ENCODE data around the gene ZMYM1. TPM values are rescaled to one million over a fixed set of nuclear protein-coding genes. Genes with fewer than 3 reads are reported as not detected.
"Not testable (repeated sequence)": the region's sequence is repeated elsewhere in the genome, so short reads cannot be mapped to it uniquely, and the experiment has no call there.

Gene ZMYM1
- total RNA-seq, 4 donors from 2014 or later, result 25.9 to 56.0 (median 39.6) TPM

DNA sequence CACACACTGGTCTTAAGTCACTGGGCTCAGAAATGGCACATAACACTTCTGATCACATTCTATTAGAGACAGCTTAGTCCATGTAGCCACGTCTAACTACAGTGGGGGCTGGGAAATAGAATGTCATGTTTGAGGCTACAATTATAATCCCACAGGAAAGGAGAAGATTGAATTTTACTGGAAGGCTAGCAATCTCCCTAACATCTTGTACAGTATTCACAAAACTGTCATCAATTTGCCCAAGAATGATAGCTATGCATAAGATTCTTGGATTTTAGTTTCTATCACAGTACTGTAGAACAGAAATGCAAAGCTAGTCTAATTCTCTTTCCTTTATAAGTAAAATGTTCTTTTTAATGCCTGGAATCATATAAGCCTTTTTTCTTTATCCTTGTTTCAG lies 34.8 kb upstream of the ZMYM1 start:
- intact Hi-C loops (cut with DNase I; ENCODE audit: low total_unique reads), result no loop called here

DNA sequence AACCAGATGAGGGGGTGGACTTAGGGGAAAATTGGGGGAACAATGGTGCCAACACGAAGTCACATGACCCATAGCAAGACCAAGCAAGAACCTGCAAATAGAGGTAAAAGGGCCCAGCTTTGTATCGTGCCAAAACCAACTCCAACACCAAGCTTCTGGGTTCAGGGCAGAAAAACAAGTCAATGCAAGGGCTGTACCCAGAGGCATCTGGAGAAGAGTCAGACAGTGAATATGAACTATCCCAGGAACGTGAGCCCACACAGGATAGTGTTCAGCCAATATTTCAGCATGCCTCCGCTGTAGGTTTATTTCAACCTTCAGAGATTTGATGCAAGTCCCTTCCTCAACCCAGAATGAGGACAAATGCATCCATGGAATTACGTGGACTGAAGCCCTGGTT lies 32.5 kb upstream of the ZMYM1 start:
- H3K4me3 ChIP-seq, result no peak overlapping the region

More for the DNA sequence above, 34.8 kb upstream of the ZMYM1 start:
- Histone ChIP-seq H3K36me3 (no peaks in the 10 kb centered on the region), H3K4me3 (no peak overlapping the region), H3K4me1 (no peaks in the 10 kb centered on the region), H3K27ac (no peak overlapping the region), H3K9me3 (no peaks in the 10 kb centered on the region), H3K27me3 (no peaks in the 10 kb centered on the region)
- no peak for DNase-seq
- TF ChIP-seq, protein P1, sequence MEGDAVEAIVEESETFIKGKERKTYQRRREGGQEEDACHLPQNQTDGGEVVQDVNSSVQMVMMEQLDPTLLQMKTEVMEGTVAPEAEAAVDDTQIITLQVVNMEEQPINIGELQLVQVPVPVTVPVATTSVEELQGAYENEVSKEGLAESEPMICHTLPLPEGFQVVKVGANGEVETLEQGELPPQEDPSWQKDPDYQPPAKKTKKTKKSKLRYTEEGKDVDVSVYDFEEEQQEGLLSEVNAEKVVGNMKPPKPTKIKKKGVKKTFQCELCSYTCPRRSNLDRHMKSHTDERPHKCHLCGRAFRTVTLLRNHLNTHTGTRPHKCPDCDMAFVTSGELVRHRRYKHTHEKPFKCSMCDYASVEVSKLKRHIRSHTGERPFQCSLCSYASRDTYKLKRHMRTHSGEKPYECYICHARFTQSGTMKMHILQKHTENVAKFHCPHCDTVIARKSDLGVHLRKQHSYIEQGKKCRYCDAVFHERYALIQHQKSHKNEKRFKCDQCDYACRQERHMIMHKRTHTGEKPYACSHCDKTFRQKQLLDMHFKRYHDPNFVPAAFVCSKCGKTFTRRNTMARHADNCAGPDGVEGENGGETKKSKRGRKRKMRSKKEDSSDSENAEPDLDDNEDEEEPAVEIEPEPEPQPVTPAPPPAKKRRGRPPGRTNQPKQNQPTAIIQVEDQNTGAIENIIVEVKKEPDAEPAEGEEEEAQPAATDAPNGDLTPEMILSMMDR (IDR thresholded peaks at IDR 0.05), result no peak
- no peak for TF ChIP-seq POLR2A (IDR thresholded peaks at IDR 0.05)

DNA sequence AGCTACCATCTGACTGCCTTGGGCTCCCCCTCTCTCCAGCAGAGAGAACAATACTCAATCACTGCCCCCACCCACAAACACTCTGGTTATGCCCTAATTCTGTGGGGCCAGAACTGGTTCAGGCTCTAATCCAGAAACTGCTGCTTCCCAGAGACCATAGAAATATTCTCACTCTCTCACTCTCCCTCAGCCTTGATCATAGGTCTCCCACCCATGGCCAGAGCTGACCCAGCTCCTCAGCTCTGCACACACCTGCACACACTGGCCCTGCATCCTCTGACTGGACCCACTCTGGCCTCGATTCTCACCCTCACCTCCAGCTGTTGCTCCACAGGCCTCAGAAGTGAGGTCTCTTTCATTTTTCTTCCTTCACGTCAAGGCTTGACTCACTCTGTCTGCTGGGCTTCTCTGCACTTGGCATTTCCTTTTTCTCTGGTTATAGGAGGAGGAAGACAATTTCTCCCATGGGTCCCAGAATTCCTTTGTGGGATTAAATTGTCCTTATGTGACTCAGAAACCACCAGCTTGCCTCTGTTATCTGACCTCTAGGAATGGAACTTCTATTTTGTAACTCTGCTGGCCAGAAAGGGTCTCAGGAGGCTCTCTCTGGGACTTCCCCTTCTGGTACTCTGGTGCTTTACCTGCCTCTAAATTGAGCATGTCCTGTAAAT lies 31.9 kb upstream of the ZMYM1 start:
- H3K9me3 ChIP-seq, result no peaks in the 10 kb centered on the region
- intact Hi-C loops (cut with DNase I; ENCODE audit: low total_unique reads), result no loop called here
- TF ChIP-seq, protein P1 (IDR thresholded peaks at IDR 0.05), result no peak
- TF ChIP-seq POLR2A (IDR thresholded peaks at IDR 0.05), result no peak

More for the DNA sequence above, 32.5 kb upstream of the ZMYM1 start:
- Histone ChIP-seq H3K27me3 (no peaks in the 10 kb centered on the region), H3K36me3 (no peaks in the 10 kb centered on the region), H3K27ac (no peak overlapping the region), H3K4me1 (no peaks in the 10 kb centered on the region), H3K9me3 (no peaks in the 10 kb centered on the region)
- TF ChIP-seq POLR2A (IDR thresholded peaks at IDR 0.05), result no peak
- TF ChIP-seq, protein P1 (IDR thresholded peaks at IDR 0.05), result no peak
- intact Hi-C loops (cut with DNase I; ENCODE audit: low total_unique reads), result no loop called here
- DNase-seq, result no peak

DNA sequence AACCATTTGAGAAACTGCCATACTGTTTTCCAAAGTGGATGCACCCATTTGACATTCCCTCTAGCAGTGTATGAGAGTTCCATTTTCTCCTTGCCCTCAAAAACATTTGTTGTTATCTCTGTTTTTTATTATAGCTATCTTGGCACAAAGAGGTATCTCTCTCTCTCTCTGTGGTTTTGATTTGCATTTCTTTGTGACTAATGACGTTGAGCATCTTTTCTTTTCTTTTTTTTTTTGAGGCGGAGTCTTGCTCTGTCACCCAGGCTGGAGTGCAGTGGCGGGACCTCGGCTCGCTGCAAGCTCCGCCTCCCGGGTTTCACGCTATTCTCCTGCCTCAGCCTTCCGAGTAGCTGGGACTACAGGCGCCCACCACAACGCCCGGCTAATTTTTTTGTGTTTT lies 30.1 kb upstream of the ZMYM1 start:
- intact Hi-C loops (cut with DNase I; ENCODE audit: low total_unique reads), result no loop called here
- TF ChIP-seq POLR2A (IDR thresholded peaks at IDR 0.05), result no peak
- TF ChIP-seq, protein P1 (IDR thresholded peaks at IDR 0.05), result no peak
- Histone ChIP-seq H3K4me3 (no peak overlapping the region), H3K9me3 (no peaks in the 10 kb centered on the region), H3K36me3 (no peaks in the 10 kb centered on the region), H3K4me1 (no peaks in the 10 kb centered on the region), H3K27me3 (no peaks in the 10 kb centered on the region), H3K27ac (no peak overlapping the region)
- no peak for DNase-seq

More for the DNA sequence above, 31.9 kb upstream of the ZMYM1 start:
- no peaks in the 10 kb centered on the region for H3K4me1 ChIP-seq
- DNase-seq, result no peak
- H3K27ac ChIP-seq, result no peak overlapping the region
- H3K4me3 ChIP-seq, result no peak overlapping the region
- no peaks in the 10 kb centered on the region for H3K27me3 ChIP-seq
- no peaks in the 10 kb centered on the region for H3K36me3 ChIP-seq

DNA sequence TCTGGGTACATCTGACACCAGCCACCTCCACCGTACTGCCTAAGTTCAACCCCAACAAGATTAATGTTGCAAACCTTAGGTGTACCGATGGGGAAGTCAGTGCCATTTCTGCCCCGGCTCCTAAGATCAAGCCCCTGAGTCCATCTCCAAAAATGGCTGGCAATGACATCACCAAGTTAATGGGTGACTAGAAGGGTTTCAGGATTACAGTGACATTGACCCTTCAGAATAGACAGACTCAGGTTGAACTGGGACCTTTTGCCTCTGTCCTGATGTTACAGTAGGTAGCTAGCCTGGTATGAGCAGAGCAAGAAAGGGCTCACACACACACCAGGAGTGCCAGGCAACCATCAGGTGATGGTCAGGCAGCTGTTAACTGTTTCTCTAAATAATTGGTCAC lies 25.8 kb upstream of the ZMYM1 start:
- Histone ChIP-seq H3K36me3 (no peaks in the 10 kb centered on the region), H3K27ac (no peak overlapping the region), H3K4me3 (no peak overlapping the region), H3K27me3 (no peaks in the 10 kb centered on the region), H3K9me3 (no peaks in the 10 kb centered on the region), H3K4me1 (no peaks in the 10 kb centered on the region)
- no peak for DNase-seq
- intact Hi-C loops (cut with DNase I; ENCODE audit: low total_unique reads), result no loop called here
- TF ChIP-seq POLR2A (IDR thresholded peaks at IDR 0.05), result no peak
- TF ChIP-seq, protein P1 (IDR thresholded peaks at IDR 0.05), result no peak

DNA sequence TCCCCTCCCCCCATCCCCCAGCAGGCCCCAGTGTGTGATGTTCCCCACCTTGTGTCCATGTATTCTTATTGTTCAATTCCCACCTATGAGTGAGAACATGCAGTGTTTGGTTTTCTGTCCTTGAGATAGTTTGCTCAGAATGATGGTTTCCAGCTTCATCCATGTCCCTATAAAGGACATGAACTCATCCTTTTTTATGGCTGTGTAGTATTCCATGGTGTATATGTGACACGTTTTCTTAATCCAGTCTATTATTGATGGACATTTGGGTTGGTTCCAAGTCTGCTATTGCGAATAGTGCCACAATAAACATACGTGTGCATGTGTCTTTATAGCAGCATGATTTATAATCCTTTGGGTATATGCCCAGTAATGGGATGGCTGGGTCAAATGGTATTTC lies 24.9 kb upstream of the ZMYM1 start:
- H3K4me1 ChIP-seq; intact Hi-C loops (cut with DNase I; ENCODE audit: low total_unique reads); H3K27me3 ChIP-seq; DNase-seq; H3K9me3 ChIP-seq; H3K27ac ChIP-seq; H3K36me3 ChIP-seq; H3K4me3 ChIP-seq: not testable (repeated sequence)

DNA sequence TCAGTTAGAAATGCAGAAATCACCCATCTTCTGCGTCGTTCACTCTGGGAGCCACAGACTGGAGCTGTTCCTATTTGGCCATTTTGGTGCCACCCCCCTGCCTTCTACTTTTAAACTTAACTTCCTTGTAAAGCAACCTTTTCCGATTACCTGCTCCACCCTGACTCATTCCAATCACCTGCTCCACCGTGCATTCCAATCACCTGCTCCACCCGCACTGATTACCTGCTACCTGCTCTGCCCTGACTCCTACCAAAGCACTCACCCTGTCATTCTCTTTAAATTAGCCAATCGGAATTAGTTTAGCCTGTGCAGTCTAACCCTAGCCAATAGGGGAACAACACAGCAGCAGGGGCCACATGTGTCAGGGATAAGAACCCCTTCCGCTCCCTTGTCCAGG lies 20.9 kb upstream of the ZMYM1 start:
- intact Hi-C loops (cut with DNase I; ENCODE audit: low total_unique reads); DNase-seq; H3K36me3 ChIP-seq; H3K4me1 ChIP-seq; H3K9me3 ChIP-seq; H3K27me3 ChIP-seq; H3K27ac ChIP-seq; H3K4me3 ChIP-seq: not testable (repeated sequence)

Measured in uterus (tissue), 4 donors.